ENCODE results near the gene ABCA4. TPM values are rescaled to one million over a fixed set of nuclear protein-coding genes. Genes with fewer than 3 reads are reported as not detected.

The ABCA4 gene
- total RNA-seq, 4 donors from 2014 or later = not detected

DNA sequence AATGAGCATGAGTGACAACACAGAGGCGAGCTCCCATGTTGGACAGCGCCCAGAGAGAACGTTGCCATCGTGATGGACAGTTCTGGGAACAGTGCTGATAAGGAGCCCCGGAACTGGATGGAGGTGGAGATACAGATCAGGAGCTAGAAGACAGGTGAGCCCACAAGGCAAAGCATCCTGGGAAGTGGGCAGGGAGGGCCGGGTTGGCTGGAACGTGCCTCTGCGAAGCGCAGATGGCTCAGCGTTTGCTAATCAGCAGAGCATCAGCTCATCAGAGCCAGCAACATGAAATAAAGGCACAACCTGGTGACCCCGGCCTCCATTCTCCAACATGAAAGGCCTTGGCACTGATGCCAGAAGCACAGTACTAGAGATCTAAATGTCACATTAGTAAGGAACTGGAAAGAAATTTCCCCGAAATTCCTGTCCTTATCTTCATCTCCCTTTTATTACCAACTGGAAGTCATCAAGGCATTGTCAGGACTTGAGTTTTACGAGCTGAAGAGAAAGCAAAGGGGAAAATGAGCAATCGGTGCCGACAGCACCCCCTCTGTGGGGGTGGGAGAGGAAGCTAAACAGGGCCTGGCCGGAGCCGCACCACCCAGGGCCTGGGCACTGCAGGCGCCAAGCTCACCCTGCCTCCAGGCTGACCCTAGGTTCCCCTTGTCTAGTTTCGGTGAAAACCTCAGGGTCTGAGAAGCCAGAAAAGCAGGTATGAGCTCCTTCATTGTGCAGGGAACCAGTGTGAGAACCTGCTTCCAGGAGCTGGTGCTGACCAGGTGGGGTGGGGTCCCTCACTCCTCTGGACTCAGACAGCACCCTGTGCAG lies 19.9 kb downstream of the ABCA4 start:
- Histone ChIP-seq H3K27ac (no peak overlapping the region), H3K36me3 (no peaks in the 10 kb centered on the region), H3K4me1 (peaks cover 7 to 13% of the 10 kb centered on the region in 2 donors), H3K9me3 (no peaks in the 10 kb centered on the region), H3K27me3 (no peaks in the 10 kb centered on the region), H3K4me3 (no peak overlapping the region)
- intact Hi-C loops (cut with DNase I; ENCODE audit: low total_unique reads) (no loop called here), in situ Hi-C loops (cut with MboI; ENCODE audit: low sequenced_read_pairs in 4 of 4) (no loop called here)
- DNase-seq (no peak), ATAC-seq (no peak)
- TF ChIP-seq CTCF (IDR thresholded peaks at IDR 0.05 in 4 of 5, conservative IDR thresholded peaks at IDR 0.05 in 1 of 5) = no peak
- no peak for TF ChIP-seq POLR2A (IDR thresholded peaks at IDR 0.05)

GRCh38 chr1:94100129-94100784 lies 20.7 kb downstream of the ABCA4 start:
- no peak for ATAC-seq
- in situ Hi-C loops (cut with MboI; ENCODE audit: low sequenced_read_pairs in 4 of 4) (no loop called here), intact Hi-C loops (cut with DNase I; ENCODE audit: low total_unique reads) (no loop called here)
- DNase-seq = no peak
- Histone ChIP-seq H3K4me3 (no peak overlapping the region), H3K27me3 (no peaks in the 10 kb centered on the region), H3K36me3 (no peaks in the 10 kb centered on the region), H3K9me3 (no peaks in the 10 kb centered on the region), H3K27ac (no peak overlapping the region), H3K4me1 (peaks cover 7 to 20% of the 10 kb centered on the region in 2 donors)
- TF ChIP-seq CTCF (IDR thresholded peaks at IDR 0.05 in 4 of 5, conservative IDR thresholded peaks at IDR 0.05 in 1 of 5) (no peak), POLR2A (IDR thresholded peaks at IDR 0.05) (no peak)

- Histone ChIP-seq H3K36me3 (no peaks in the 10 kb centered on the region), H3K9me3 (no peaks in the 10 kb centered on the region), H3K27ac (no peak overlapping the region), H3K4me3 (no peak overlapping the region), H3K27me3 (no peaks in the 10 kb centered on the region), H3K4me1 (peaks cover 16 to 26% of the 10 kb centered on the region in 2 donors)
- TF ChIP-seq POLR2A (IDR thresholded peaks at IDR 0.05) (no peak), CTCF (IDR thresholded peaks at IDR 0.05 in 4 of 5, conservative IDR thresholded peaks at IDR 0.05 in 1 of 5) (no peak)
- intact Hi-C loops (cut with DNase I; ENCODE audit: low total_unique reads) = no loop called here
- in situ Hi-C loops (cut with MboI; ENCODE audit: low sequenced_read_pairs in 4 of 4) = no loop called here
- no peak for ATAC-seq
- DNase-seq = no peak
Measured at GRCh38 chr1:94099303-94099702, 21.6 kb downstream of the ABCA4 start.

DNA sequence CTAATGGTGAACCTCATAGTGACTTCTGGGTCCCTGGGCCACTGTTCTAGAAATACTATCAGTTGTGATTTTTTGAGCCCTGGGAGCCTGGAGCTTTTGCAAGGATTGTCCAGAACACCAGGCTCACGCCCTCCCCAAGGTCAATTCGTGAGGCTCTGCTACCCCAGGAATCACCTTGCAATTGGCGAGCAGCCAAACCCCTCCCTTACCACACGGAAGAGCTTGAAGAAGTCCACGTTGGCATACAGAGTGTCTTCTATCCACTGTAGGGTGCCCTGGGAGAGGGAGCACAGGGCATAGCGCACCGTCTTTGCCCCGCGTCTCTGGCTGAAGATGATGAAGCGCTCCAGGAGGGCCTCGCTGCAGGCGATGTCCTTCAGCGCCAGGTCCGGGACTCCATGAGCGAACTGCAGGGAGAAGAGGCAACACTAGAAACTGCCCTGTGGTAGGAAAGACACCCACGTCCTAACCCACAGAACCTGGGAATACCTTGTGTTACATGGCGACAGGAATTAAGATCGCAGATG lies 22.3 kb downstream of the ABCA4 start:
- intact Hi-C loops (cut with DNase I; ENCODE audit: low total_unique reads) (no loop called here), in situ Hi-C loops (cut with MboI; ENCODE audit: low sequenced_read_pairs in 4 of 4) (no loop called here)
- Histone ChIP-seq H3K27me3 (no peaks in the 10 kb centered on the region), H3K36me3 (no peaks in the 10 kb centered on the region), H3K4me3 (no peak overlapping the region), H3K9me3 (no peaks in the 10 kb centered on the region), H3K27ac (peak overlapping the region in 2 of 4 donors; percentile 72 to 74), H3K4me1 (peaks cover 21 to 33% of the 10 kb centered on the region in 2 donors)
- ATAC-seq (no peak), DNase-seq (no peak)
- TF ChIP-seq POLR2A (IDR thresholded peaks at IDR 0.05) = no peak
